Sigmoid colon (tissue), 7 donors: ENCODE data around the gene RFC3. TPM values are rescaled to one million over a fixed set of nuclear protein-coding genes. Genes with fewer than 3 reads are reported as not detected.

Source experiments
- DNase-seq: peaks from one replicate; pipeline ENCODE4 v3.0.0-alpha.2; 2019
- H3K27ac ChIP-seq, 4 donors: fragments of 200-600 bp; sonication (generic); one replicate each; pipeline ENCODE4 v1.5.1; 2016 to 2019; ENCODE audit warnings: mild to moderate bottlenecking in 1 of 4
- H3K27me3 ChIP-seq, 3 donors: fragments of 200-600 bp; sonication (generic); one replicate each; pipeline ENCODE4 v1.5.1; 2019; ENCODE audit warnings: mild to moderate bottlenecking in 1 of 3
- H3K36me3 ChIP-seq, 4 donors: fragments of 200-600 bp; sonication (generic); one replicate each; pipeline ENCODE4 v1.5.1; 2016 to 2019
- H3K4me1 ChIP-seq, 4 donors: fragments of 200-600 bp; sonication (generic); one replicate each; pipeline ENCODE4 v1.5.1; 2017 to 2019
- H3K4me3 ChIP-seq, 4 donors: fragments of 200-600 bp; sonication (generic); one replicate each; pipeline ENCODE4 v1.5.1; 2017 to 2019; ENCODE audit warnings: mild to moderate bottlenecking in 2 of 4, moderate library complexity in 1 of 4
- H3K9me3 ChIP-seq, 4 donors: fragments of 200-600 bp in 3 of 4; sonication (generic) in 3 of 4; one replicate each; pipeline versions ENCODE4 v1.5.1 to v1.6.1; 2013 to 2019
- EP300 ChIP-seq, 4 donors: sonication (generic); formaldehyde crosslinking; IDR thresholded peaks; one replicate each; pipeline ENCODE4 v1.6.1; 2017; ENCODE audit warnings: antibody characterized with exemption in 4 of 4
- POLR2A ChIP-seq, 2 donors: fragments of 450-650 bp; IDR thresholded peaks; one replicate each; pipeline ENCODE4 v1.6.1; 2016; ENCODE audit warnings: antibody characterized with exemption in 2 of 2, mild to moderate bottlenecking in 2 of 2, moderate library complexity in 2 of 2
- POLR2AphosphoS5 ChIP-seq, 4 donors: sonication (generic); formaldehyde crosslinking; IDR thresholded peaks; one replicate each; pipeline ENCODE4 v1.6.1; 2017; ENCODE audit warnings: antibody characterized with exemption in 4 of 4
- WGBS, 2 donors: extraction: QIAGEN DNeasy Blood & Tissue Kit; methylation state at CpG; one replicate each; pipeline ENCODE4 v1.1.7; 2013; 5-methylcytosine and 5-hydroxymethylcytosine counted together
- intact Hi-C: fragments of 100-400 bp; cut with DNase I; formaldehyde crosslinking; loops from one replicate; pipeline ENCODE4 v1.15.1; 2023
- polyA plus RNA-seq, 3 donors: library from polyadenylated mRNA; stranded (reverse); fragments of 200-250 nt; gene quantifications; one replicate each; pipeline ENCODE4 v1.2.3, GENCODE V29; 2013
- total RNA-seq, 4 donors: library from RNA; depleted of rRNA; stranded (reverse); fragments of >200 nt; gene quantifications; one replicate each; pipeline ENCODE4 v1.1.0, GENCODE V29; 2016
- TF ChIP-seq, protein P1 (sequence below), 4 experiments: fragments of 450-650 bp in 3 of 4; fragments of 200-600 bp in 1 of 4; IDR thresholded peaks; one replicate each; pipeline ENCODE4 v1.5.1; 2016 to 2019; ENCODE audit warnings: antibody characterized with exemption in 4 of 4, mild to moderate bottlenecking in 3 of 4, moderate library complexity in 2 of 4
- donor health status: healthy with polysubstance abuse.
- donor health status: Bipolar disorder and iron deficiency.
- donor health status: healthy.

RFC3 gene
- total and polyA plus RNA-seq, 7 donors: 3.6 to 9.6 (median 7.2) TPM

DNA sequence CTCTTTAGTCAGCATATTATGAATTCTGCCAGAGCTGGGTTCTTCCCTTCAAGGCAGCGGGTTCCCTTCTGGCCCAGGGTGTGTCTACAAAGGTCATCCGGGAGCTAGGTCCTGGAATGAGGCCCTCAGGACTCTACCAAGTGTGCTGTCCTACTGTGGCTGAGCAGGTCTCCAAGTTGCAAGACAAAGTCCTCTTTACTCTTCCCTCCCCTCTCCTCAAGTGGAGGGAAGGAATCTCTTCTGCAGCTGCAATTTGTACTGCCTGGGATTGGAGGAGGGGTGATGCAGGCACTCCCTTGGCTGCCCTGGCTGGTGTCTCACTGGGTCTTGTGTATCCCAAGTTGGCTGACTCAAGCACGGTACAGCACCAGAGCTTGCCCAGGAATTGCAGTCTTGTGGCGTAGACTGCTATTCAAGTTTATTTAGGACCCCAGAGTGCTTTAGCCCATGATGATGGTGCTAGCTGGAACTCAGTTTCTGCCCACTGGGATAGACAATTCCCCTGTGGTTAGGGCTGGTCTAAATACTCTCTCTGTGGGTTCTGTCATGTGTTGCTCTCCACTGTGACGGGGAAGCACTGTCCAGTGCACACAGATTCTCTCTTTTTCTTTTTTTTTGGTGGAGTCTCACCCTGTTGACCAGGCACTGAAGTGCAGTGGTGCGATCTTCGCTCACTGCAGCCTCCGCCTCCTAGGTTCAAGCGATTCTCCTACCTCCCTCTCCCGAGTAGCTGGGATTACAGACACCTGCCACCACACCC is 28.5 kb downstream of the RFC3 start:
- Histone ChIP-seq H3K36me3 (no peaks in the 10 kb centered on the region), H3K4me1 (no peaks in the 10 kb centered on the region), H3K27me3 (no peaks in the 10 kb centered on the region), H3K4me3 (no peak overlapping the region), H3K9me3 (no peaks in the 10 kb centered on the region), H3K27ac (no peak overlapping the region)
- TF ChIP-seq EP300 (IDR thresholded peaks at IDR 0.05) (no peak), POLR2AphosphoS5 (IDR thresholded peaks at IDR 0.05) (no peak), POLR2A (IDR thresholded peaks at IDR 0.05) (no peak)
- TF ChIP-seq, protein P1, sequence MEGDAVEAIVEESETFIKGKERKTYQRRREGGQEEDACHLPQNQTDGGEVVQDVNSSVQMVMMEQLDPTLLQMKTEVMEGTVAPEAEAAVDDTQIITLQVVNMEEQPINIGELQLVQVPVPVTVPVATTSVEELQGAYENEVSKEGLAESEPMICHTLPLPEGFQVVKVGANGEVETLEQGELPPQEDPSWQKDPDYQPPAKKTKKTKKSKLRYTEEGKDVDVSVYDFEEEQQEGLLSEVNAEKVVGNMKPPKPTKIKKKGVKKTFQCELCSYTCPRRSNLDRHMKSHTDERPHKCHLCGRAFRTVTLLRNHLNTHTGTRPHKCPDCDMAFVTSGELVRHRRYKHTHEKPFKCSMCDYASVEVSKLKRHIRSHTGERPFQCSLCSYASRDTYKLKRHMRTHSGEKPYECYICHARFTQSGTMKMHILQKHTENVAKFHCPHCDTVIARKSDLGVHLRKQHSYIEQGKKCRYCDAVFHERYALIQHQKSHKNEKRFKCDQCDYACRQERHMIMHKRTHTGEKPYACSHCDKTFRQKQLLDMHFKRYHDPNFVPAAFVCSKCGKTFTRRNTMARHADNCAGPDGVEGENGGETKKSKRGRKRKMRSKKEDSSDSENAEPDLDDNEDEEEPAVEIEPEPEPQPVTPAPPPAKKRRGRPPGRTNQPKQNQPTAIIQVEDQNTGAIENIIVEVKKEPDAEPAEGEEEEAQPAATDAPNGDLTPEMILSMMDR (IDR thresholded peaks at IDR 0.05): no peak
- 94 to 95% methylated on average over 10 of the region's 10 CpGs for WGBS, 2 donors
- intact Hi-C loops: no loop called here
- no peak for DNase-seq

DNA sequence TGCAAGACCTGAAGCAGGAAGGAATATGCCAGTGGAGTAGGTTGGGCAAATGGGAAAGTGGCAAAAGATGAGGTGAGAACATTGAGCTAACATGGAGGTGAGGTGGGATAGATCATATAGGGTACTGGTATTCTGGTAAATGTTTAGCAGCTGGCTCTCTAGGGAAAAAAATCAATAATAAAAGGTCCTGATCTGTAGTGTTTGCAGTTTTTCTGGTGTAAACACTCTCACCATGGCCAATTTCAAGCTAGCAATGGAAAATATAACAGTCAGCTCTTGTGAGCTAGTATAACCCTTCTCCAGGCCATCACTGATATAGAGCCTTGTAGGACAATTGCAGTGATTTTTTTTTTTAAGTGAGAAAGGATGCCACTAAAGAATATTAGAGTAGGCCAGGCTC is 31.3 kb downstream of the RFC3 start:
- H3K36me3 ChIP-seq: no peaks in the 10 kb centered on the region
- no peaks in the 10 kb centered on the region for H3K27me3 ChIP-seq
- TF ChIP-seq, protein P1 (IDR thresholded peaks at IDR 0.05): no peak
- TF ChIP-seq POLR2AphosphoS5 (IDR thresholded peaks at IDR 0.05): no peak
- TF ChIP-seq EP300 (IDR thresholded peaks at IDR 0.05): no peak
- TF ChIP-seq POLR2A (IDR thresholded peaks at IDR 0.05): no peak
- H3K4me1 ChIP-seq: no peaks in the 10 kb centered on the region
- H3K4me3 ChIP-seq: no peak overlapping the region
- no peaks in the 10 kb centered on the region for H3K9me3 ChIP-seq
- intact Hi-C loops: no loop called here
- no peak overlapping the region for H3K27ac ChIP-seq
- no peak for DNase-seq

DNA sequence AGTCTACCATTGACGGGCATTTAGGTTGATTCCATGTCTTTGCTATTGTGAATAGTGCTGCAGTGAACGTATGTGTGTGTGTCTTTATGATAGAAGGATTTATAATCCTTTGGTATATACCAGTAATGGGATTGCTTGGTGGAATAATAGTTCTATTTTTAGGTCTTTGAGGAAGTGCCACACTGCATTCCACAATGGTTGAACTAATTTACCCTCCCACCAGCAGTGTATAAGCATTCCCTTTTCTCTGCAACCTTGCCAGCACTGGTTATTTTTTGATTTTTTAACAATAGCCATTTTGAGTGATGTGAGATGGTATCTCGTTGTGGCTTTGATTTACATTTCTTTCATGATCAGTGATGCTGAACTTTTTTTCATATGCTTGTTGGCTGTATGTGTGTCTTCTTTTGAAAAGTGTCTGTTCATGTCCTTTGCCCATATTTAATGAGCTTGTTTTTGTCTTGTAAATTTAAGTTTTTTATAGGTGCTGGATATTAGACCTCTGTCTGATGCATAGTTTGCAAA is 37.5 kb downstream of the RFC3 start:
- H3K9me3 ChIP-seq: no peaks in the 10 kb centered on the region
- no peak for DNase-seq
- TF ChIP-seq EP300 (IDR thresholded peaks at IDR 0.05) (no peak), POLR2A (IDR thresholded peaks at IDR 0.05) (no peak), POLR2AphosphoS5 (IDR thresholded peaks at IDR 0.05) (no peak)
- TF ChIP-seq, protein P1 (IDR thresholded peaks at IDR 0.05): no peak
- no peak overlapping the region for H3K27ac ChIP-seq
- intact Hi-C loops: no loop called here
- no peak overlapping the region for H3K4me3 ChIP-seq
- H3K27me3 ChIP-seq: no peaks in the 10 kb centered on the region
- no peaks in the 10 kb centered on the region for H3K4me1 ChIP-seq
- WGBS, 2 donors: 87 to 90% methylated on average over 3 of the region's 3 CpGs
- H3K36me3 ChIP-seq: no peaks in the 10 kb centered on the region

DNA sequence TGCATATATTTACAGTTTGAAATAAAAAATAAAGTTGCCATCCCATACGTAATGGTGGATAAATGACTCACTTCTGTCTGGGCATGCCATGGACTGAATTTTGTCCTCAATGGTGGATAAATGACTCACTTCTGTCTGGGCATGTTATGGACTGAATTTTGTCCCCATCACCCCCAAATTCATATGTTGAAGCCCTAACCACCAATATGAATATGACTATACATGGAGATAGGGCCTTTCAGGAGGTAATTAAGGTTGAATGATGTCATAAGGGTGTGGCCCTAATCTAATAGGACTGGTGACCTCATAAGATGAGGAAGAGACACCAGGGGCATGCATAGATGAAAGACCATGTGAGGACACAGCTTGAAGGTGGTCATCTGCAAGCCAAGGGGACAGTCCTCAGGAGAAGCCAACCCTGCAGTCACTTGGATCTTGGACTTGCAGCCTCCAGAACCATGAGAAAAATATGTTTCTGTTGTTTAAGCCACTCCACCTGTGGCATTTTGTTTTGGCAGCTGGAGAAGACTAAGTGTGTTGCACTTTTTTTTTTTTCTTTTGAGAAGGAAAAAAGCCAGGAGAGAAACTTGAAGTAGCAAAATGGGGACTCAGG is 41.8 kb downstream of the RFC3 start:
- TF ChIP-seq POLR2A (IDR thresholded peaks at IDR 0.05) (no peak), POLR2AphosphoS5 (IDR thresholded peaks at IDR 0.05) (no peak), EP300 (IDR thresholded peaks at IDR 0.05) (no peak)
- TF ChIP-seq, protein P1 (IDR thresholded peaks at IDR 0.05): no peak
- WGBS, 2 donors: 96 to 100% methylated on average over 1 of the region's 1 CpG
- Histone ChIP-seq H3K4me3 (no peak overlapping the region), H3K27me3 (no peaks in the 10 kb centered on the region), H3K4me1 (no peaks in the 10 kb centered on the region), H3K9me3 (no peaks in the 10 kb centered on the region), H3K27ac (no peak overlapping the region), H3K36me3 (no peaks in the 10 kb centered on the region)
- DNase-seq: no peak
- intact Hi-C loops: no loop called here
